C4-2B (cell line): ENCODE results near the gene CDH12.
"Not testable (repeated sequence)": the region's sequence is repeated elsewhere in the genome, so short reads cannot be mapped to it uniquely, and the experiment has no call there.

ENCODE experiments used
- CTCF ChIP-seq: fragments of 450-650 bp; conservative IDR thresholded peaks from 2 replicates; pipeline ENCODE4 v1.5.1; 2017; ENCODE audit warnings: mild to moderate bottlenecking
- ZFX ChIP-seq: fragments of 450-650 bp; IDR thresholded peaks from 2 replicates; pipeline ENCODE4 v1.6.1; 2017

- TF ChIP-seq CTCF, ZFX: not testable (repeated sequence)
These were observed 696.2 kb downstream of the CDH12 start for GRCh38 chr5:22156953-22157352.
